IMR-90 (cell line): ENCODE measurements around the gene STRIP1.
A peak's percentile ranks its signal among the peaks of the same experiment; 100 is the strongest.

Experiments used
- BHLHE40 ChIP-seq: fragments of 150-350 bp; IDR thresholded peaks from 2 replicates; pipeline ENCODE4 v1.6.1; 2016; ENCODE audit warnings: mild to moderate bottlenecking, low read depth, low read length
- CHD1 ChIP-seq: IDR thresholded peaks from 2 replicates; pipeline ENCODE4 v1.6.1; 2012; ENCODE audit warnings: low read depth, low read length, improper control_type of control experiment
- FOS ChIP-seq: fragments of 150-350 bp; IDR thresholded peaks from 2 replicates; pipeline ENCODE4 v1.6.1; 2016; ENCODE audit warnings: low read depth, low read length
- POLR2A ChIP-seq: IDR thresholded peaks from 2 replicates; pipeline ENCODE4 v1.6.1; 2012; ENCODE audit warnings: mild to moderate bottlenecking, low read depth, low read length
- RAD21 ChIP-seq: IDR thresholded peaks from 2 replicates; pipeline ENCODE4 v1.6.1; 2012; ENCODE audit warnings: low read length, improper control_type of control experiment
- TF ChIP-seq, protein P1 (sequence below): fragments of 150-350 bp; IDR thresholded peaks from 2 replicates; pipeline ENCODE4 v1.6.1; 2017; ENCODE audit warnings: mild to moderate bottlenecking, antibody characterized with exemption, low read length, low read depth
- TF ChIP-seq, protein P2 (sequence below): conservative IDR thresholded peaks from 2 replicates; pipeline ENCODE4 v1.5.1; 2012; ENCODE audit warnings: mild to moderate bottlenecking, low read depth, low read length, improper control_type of control experiment

DNA sequence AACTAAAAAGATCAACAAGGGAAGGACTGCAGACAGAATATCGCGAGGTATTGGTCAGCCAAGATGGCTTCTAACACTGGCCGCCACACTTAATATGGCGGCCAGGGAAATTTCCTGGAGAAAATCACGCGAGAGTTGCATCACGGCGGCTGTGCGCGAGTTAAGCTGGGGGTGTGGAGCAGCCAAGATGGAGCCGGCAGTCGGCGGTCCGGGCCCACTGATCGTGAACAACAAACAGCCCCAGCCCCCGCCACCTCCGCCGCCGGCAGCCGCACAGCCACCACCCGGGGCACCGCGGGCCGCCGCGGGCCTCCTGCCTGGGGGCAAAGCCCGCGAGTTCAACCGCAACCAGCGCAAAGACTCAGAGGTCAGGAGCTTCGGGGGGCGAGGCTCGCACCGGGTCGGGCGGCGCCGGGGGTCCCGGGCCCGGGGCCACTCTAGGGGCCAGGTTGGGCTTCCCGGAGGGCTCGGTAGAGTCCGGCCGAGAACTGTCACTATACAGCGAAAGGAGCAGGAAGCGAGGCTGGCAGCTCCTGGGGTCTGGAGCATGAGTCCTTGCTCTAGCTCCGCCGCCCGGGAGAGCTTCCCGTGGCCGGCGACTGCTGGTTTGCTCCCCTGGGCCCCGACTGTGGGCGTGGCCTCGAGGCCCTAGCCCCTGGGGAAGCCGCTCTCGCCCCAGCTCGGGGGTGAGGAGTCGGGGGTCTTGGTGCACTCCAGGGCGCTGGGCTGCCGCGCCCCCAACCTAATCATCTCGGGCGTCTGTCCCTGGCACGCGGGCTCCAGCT is at the start of gene STRIP1:
- TF ChIP-seq POLR2A, result peak; percentile 67
- TF ChIP-seq, protein P1, sequence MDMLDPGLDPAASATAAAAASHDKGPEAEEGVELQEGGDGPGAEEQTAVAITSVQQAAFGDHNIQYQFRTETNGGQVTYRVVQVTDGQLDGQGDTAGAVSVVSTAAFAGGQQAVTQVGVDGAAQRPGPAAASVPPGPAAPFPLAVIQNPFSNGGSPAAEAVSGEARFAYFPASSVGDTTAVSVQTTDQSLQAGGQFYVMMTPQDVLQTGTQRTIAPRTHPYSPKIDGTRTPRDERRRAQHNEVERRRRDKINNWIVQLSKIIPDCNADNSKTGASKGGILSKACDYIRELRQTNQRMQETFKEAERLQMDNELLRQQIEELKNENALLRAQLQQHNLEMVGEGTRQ, result no peak
- no peak for TF ChIP-seq BHLHE40
- TF ChIP-seq, protein P2, sequence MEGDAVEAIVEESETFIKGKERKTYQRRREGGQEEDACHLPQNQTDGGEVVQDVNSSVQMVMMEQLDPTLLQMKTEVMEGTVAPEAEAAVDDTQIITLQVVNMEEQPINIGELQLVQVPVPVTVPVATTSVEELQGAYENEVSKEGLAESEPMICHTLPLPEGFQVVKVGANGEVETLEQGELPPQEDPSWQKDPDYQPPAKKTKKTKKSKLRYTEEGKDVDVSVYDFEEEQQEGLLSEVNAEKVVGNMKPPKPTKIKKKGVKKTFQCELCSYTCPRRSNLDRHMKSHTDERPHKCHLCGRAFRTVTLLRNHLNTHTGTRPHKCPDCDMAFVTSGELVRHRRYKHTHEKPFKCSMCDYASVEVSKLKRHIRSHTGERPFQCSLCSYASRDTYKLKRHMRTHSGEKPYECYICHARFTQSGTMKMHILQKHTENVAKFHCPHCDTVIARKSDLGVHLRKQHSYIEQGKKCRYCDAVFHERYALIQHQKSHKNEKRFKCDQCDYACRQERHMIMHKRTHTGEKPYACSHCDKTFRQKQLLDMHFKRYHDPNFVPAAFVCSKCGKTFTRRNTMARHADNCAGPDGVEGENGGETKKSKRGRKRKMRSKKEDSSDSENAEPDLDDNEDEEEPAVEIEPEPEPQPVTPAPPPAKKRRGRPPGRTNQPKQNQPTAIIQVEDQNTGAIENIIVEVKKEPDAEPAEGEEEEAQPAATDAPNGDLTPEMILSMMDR, result no peak
- TF ChIP-seq RAD21, result no peak
- TF ChIP-seq FOS, result no peak
- TF ChIP-seq CHD1, result no peak
